AG10803 (cell line): ENCODE results near the gene RABGGTA.
A peak's percentile ranks its signal among the peaks of the same experiment; 100 is the strongest.

Experiments used
- DNase-seq: peaks from one replicate; pipeline ENCODE4 v3.0.0; 2010; ENCODE audit warnings: low read depth
- H3K4me3 ChIP-seq: 2 replicates; pipeline ENCODE4 v1.5.1; 2011; ENCODE audit warnings: mild to moderate bottlenecking, low read length, control low read depth
- CTCF ChIP-seq: conservative IDR thresholded peaks from 2 replicates; pipeline ENCODE4 v1.5.1; 2011; ENCODE audit warnings: mild to moderate bottlenecking, low read length, control low read depth, inconsistent platforms

The RABGGTA gene

GRCh38 chr14:24243336-24243836, 28.0 kb downstream of the RABGGTA start:
- no peak for TF ChIP-seq CTCF
- H3K4me3 ChIP-seq, result peak overlapping the region; percentile 94
- DNase-seq, result no peak

- peak; percentile 48 for TF ChIP-seq CTCF
- peak overlapping the region; percentile 94 for H3K4me3 ChIP-seq
- peak; percentile 89 for DNase-seq
Measured at GRCh38 chr14:24241829-24242443, 29.5 kb downstream of the RABGGTA start.

- TF ChIP-seq CTCF, result no peak
- no peak overlapping the region for H3K4me3 ChIP-seq
- DNase-seq, result no peak
Measured at GRCh38 chr14:24240110-24240918, 31.1 kb downstream of the RABGGTA start.

GRCh38 chr14:24238527-24239037, 32.8 kb downstream of the RABGGTA start:
- TF ChIP-seq CTCF, result no peak
- no peak overlapping the region for H3K4me3 ChIP-seq
- no peak for DNase-seq

GRCh38 chr14:24238123-24238522, 33.3 kb downstream of the RABGGTA start:
- no peak for DNase-seq
- no peak for TF ChIP-seq CTCF

GRCh38 chr14:24237463-24237955, 33.9 kb downstream of the RABGGTA start:
- H3K4me3 ChIP-seq, result no peak overlapping the region
- DNase-seq, result peak; percentile 17
- TF ChIP-seq CTCF, result no peak

More at GRCh38 chr14:24238123-24238522, 33.3 kb downstream of the RABGGTA start:
- H3K4me3 ChIP-seq, result no peak overlapping the region
